Measurements from ENCODE around the gene TNS3. TPM values are rescaled to one million over a fixed set of nuclear protein-coding genes. Genes with fewer than 3 reads are reported as not detected.
"Not testable (repeated sequence)": the region's sequence is repeated elsewhere in the genome, so short reads cannot be mapped to it uniquely, and the experiment has no call there.

TNS3 gene
- total RNA-seq, 1 donor from 2014 or later, result 4.6 TPM

DNA sequence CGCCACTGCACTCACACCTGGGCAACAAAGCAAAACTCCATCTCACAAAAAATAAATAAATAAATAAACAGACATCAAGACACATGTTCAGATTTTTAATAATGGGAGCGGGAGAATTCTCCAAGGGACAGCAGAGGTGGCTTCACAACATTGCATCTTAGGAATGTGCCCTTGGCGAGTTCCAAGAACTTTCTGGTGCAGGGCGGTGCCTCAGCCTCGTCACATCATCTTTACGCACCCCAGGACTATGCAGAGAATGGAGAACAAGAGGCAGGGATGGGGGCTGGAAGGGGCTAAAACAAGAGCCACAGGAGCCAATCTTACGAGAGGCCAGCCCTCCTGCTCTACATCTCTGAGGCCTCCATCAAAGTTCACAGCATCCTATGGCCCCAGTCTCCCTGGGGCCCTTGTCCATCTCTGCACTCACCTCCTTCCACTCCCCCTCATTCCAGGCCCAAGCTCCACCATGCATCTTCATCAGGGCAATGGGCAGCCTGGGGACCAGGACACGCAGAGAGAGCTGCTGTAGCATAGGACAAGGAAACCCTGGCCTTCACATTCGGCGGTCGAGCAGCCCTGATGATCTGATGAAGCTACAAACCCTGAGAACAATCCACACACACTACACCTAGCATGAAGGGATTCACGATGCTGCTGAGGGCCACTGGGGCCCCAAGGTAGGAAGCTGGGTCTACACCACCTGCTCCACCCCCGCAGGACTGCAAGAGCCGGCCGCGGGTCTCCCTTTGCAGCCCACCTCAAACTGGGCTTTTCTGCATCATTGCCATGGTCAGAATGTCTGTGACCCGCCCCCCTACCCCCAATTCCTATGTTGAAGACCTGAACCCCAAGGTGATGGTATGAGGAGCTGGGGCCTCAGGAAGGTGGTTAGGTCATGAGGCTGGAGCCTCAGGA lies 22.3 kb downstream of the TNS3 start:
- ATAC-seq, result no peak

DNA sequence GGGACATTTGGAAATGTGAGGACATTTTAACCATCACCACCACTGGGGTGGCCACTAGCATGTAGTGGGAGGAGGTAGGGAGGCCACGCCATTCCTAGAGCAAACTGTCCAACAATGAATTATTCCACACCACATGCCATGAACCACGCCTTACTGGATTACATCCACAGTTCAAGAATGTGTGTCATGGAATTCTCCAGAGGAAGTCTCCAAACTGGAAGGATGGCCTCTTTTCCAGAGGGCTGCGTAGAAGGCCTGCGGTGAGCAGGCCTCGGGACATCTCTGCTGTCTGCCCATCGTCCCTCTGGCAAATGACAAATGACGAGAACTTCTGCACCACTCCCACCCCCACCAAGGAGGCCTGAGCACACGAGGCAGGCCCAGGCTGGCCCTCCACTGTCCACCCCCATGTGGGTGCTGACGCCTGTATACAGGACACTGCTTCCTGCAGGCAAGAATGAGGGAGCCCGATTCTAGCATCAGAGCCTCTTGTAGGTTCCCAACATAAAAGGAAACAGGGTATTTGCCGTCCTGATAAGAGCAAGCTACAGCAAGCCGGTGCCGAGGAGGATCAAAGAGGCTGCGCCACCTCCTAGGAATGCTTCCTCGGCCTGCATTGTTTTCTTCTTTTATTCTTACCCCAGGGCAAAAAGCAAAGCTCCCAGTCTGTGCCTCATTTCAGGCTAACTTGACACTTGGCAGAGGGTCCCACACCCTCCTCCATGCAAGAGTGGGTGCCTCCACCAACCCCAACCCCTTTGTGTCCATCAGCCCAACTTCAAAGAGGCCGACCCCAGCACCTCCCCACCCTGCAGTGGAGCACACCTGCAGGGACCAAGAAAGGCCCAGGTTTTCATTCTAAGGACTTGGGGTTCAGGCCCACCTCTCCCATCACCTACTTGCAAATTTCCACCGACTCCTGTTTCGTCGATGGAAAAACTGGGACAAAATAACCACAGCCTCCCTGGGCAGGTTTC lies 23.9 kb downstream of the TNS3 start:
- peak; percentile 36 for ATAC-seq

GRCh38 chr7:47557317-47557693 lies 24.6 kb downstream of the TNS3 start:
- no peak for ATAC-seq

- no peak for ATAC-seq
Observed at GRCh38 chr7:47556511-47557180, 25.3 kb downstream of the TNS3 start.

GRCh38 chr7:47553309-47553708 lies 28.6 kb downstream of the TNS3 start:
- no peak for ATAC-seq

- peak; percentile 62 for ATAC-seq
Observed at GRCh38 chr7:47552621-47553020, 29.3 kb downstream of the TNS3 start.

DNA sequence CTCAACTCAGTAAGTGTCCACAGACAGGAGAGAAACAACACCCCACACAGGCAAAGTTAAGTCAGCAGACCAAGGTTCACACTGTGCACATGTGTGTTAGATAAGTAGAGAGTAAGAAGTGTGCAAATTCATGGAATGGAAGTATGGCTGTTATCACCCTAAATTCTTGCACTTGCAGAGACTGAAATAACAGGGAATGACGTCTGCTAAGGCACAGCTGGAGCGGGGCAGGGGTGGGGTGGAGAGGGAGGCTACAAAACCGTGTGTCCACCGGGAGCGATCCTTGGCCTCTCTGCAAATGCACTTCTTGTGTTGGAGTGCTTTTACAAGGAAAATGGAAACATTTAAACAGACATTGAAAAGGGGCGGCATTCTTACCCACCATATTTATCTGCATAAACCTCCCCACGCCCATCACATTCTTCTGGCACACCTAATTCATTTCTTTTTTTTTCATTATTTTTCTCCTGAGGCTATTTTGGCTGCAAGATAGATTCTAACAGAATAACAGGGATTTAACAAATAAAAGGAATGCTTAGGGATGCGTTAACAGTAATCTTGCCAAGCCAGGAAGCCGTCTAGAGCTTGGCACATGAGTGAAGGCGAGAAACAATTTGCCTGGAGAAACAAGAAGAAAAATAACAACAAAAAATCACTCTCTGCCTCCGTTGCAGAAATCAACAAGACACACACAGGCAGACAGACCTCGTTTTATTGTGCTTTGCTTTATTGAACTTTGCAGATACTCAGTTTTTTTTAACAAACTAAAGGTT lies 30.1 kb downstream of the TNS3 start:
- ATAC-seq, result no peak

GRCh38 chr7:47550788-47551470 lies 31.0 kb downstream of the TNS3 start:
- ATAC-seq, result no peak

DNA sequence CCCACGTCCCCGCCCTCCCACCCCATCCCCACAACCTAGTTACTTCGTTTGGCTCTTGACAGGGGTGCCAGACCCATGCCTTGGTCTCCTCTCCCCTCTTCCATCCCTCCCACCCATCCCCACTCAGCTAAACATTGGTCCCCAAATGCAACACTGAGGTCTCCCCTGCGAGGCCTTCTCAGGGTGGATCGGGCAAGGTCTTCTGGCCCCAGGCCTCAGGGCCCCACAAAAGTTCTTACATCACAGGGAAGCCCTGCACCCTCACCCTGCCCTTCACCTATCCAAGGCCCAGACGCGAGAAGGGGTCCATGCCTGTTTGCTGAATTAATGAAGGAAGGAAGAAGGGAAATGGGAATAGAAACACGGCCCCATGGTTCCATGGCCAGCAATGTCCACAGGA lies 32.0 kb downstream of the TNS3 start:
- no peak for ATAC-seq

DNA sequence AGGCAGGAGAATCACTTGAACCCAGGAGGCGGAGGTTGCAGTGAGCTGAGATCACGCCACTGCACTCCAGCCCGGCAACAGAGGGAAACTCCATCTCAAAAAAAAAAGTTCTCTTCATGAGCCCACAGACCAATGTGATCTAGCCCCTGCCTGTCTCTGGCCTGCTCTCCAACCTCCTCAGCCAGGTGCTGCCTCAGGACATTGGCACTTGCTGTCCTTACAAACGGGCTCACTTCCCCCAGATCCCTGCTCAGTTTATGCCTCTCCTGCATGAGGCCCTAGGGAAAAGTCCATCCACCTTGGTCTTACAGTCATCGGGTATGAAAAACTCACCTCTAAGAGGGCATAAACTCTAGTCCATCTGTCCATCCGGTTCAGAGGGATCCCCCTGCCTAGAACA lies 32.5 kb downstream of the TNS3 start:
- ATAC-seq, result no peak

DNA sequence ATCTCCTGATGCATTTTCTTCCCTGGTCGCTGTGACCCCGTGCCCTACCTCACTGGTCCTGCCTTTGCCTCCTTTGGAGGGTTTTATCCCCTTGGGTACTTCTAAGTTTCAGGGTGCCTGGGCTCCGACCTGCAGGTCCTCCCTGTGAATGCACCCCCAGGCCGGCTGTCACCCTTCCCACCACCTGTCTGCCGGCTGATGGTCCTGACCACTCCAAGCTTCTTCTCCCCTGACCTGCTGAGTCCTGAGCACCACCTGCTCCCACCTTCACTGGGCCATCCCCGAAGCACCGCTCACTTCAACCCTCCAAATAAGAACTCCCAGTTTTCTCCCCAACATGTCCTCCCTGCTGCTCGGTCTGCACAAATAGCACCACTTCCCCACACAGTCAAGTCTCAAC lies 33.4 kb downstream of the TNS3 start:
- no peak for ATAC-seq

DNA sequence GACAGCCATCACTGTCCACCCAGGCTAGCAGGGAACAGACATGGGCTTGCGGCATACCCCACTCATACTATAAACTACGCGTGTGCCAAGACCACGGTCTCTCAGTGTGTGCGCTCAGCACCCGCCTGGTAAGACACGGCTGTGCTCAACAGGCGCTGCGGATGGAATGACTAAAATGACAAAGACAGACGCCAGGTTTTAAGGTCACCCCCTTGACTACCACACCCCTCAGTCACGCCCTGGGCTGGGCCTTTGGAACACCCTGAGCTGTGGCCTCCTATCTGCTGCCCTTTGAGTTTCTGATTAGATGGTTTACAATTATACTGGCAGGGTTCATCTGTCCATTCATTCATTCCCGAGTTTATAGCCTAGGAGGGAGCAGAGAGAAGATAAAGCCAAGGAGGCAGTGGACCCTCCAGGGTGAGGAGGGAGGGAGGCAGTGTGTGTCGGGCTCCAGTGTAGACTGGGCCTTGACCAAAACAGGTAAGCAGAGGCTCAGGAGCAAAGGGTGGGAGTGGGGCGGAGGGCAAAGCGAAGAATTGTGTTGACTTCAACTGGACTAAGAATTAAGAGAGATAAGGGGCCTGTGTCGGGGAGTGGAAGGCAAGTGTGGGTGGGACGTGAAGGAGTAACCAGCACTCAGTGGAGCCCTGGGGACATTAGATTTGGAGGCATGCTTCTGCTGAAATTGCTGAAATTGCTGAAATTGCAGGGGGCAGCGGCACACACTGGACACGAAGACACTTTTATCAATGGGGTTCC lies 35.0 kb downstream of the TNS3 start:
- ATAC-seq, result no peak

- no peak for ATAC-seq
Observed at GRCh38 chr7:47546171-47546570, 35.7 kb downstream of the TNS3 start.

DNA sequence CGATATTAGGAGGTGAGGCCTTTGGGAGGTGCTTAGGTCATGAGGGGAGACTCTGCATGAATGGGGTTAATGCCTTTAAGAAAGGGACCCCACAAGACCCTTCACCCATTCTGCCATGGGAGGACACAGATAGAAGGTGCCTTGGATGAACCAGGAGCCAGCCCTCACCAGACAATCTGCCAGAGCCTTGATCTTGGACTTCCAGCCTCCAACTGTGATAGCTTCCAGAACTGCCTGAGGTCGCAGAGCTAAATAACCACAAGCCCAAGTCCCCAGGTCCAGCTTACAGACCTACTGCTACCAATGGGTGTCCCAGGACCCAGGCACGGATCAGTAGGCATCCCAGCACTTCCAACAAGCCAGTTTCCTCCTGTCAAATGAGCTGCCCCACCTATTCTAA lies 37.5 kb downstream of the TNS3 start:
- ATAC-seq, result no peak

- ATAC-seq, result no peak
Observed at GRCh38 chr7:47543714-47544113, 38.2 kb downstream of the TNS3 start.

- ATAC-seq, result no peak
Observed at GRCh38 chr7:47543056-47543455, 38.9 kb downstream of the TNS3 start.

GRCh38 chr7:47542051-47542450 lies 39.9 kb downstream of the TNS3 start:
- ATAC-seq, result no peak

DNA sequence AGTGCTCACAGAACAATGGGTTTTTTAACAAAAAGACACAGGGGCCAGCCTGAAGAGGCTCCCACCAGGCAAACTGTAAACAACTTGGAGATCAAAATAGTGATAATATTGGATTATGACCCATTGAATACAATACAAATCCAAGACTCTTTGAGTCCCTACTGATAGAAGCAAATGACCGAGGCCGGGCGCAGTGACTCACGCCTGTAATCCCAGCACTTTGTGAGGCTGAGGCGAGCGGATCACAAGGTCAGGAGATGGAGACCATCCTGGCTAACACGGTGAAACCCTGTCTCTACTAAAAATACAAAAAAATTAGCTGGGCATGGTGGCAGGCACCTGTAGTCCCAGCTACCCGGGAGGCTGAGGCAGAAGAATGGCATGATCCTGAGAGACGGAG lies 40.4 kb downstream of the TNS3 start:
- not testable (repeated sequence) for ATAC-seq

GRCh38 chr7:47540387-47541350 lies 41.2 kb downstream of the TNS3 start:
- ATAC-seq, result no peak

DNA sequence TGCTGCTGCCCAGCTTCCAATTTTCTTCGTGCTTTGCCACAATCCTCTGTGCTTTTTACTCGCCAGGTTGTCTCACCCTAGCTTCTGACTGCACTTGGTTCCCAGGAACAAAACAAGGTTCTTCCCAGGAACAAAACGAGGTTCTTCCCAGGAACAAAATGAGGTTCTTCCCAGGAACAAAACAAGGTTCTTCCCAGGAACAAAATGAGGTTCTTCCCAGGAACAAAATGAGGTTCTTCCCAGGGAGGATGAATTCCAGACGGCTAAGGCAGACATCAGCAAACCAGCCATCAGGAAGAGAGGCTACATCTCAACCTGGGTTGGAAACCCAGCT lies 41.9 kb downstream of the TNS3 start:
- ATAC-seq, result no peak

Data from esophagus mucosa (tissue), 1 donor.